Activated T-cell treated with anti-CD3 and anti-CD28 coated beads, Interleukin-2, amount 50 U/mL, for 24 hours (primary cell): ENCODE measurements around the gene ZDHHC22.
"Not testable (repeated sequence)": the region's sequence is repeated elsewhere in the genome, so short reads cannot be mapped to it uniquely, and the experiment has no call there.

Experiments used
- DNase-seq: peaks from one replicate; pipeline ENCODE4 v3.0.0-alpha.2; 2020
- H3K27ac Mint-ChIP-seq: 2 replicates; pipeline ENCODE4 v1.8.0; 2020; ENCODE audit warnings: mild to moderate bottlenecking, mixed read lengths
- H3K27me3 Mint-ChIP-seq: 2 replicates; pipeline ENCODE4 v1.8.0; 2020; ENCODE audit warnings: mixed read lengths
- H3K36me3 Mint-ChIP-seq: 2 replicates; pipeline ENCODE4 v1.8.0; 2020; ENCODE audit warnings: low read depth, mixed read lengths
- H3K4me1 Mint-ChIP-seq: 2 replicates; pipeline ENCODE4 v1.8.0; 2020; ENCODE audit warnings: low read depth, mixed read lengths
- H3K4me3 Mint-ChIP-seq: 2 replicates; pipeline ENCODE4 v1.8.0; 2020; ENCODE audit warnings: mild to moderate bottlenecking, moderate library complexity, mixed read lengths
- H3K9me3 Mint-ChIP-seq: 2 replicates; pipeline ENCODE4 v1.8.0; 2020; ENCODE audit warnings: mixed read lengths

Gene ZDHHC22

DNA sequence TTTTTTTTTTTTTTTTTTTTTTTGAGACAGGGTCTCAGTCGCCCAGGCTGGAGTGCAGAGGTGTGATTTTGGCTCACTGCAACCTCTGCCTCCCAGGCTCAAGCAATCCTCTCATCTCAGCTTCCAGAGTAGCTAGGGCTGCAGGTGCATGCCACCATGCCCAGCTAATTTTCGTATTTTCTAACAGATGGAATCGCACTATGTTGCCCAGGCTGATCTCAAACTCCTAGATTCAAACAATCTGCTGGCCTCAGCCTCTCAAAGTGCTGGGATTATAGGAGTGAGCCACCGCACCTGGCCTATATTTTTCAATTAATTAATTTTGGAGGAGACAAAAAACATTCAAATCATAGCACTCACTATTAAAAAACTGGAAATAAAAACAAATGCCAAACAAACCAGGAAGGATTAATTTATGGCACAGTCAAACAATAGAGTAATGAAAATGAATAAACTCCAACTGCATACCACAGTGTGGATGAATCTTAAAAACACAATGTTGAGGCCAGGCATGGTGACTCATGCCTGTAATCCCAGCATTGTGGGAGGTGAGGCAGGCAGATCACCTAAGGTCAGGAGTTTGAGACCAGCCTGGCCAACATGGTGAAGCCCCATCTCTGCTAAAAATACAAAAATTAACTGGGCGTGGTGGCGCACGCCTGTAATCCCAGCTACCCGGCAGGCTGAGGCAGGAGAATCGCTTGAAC lies 32.5 kb upstream of the ZDHHC22 start:
- not testable (repeated sequence) for H3K4me3 Mint-ChIP-seq, H3K27ac Mint-ChIP-seq, H3K36me3 Mint-ChIP-seq, H3K4me1 Mint-ChIP-seq, DNase-seq
- peaks cover 20% of the 10 kb centered on the region for H3K27me3 Mint-ChIP-seq
- peaks cover 20% of the 10 kb centered on the region for H3K9me3 Mint-ChIP-seq

DNA sequence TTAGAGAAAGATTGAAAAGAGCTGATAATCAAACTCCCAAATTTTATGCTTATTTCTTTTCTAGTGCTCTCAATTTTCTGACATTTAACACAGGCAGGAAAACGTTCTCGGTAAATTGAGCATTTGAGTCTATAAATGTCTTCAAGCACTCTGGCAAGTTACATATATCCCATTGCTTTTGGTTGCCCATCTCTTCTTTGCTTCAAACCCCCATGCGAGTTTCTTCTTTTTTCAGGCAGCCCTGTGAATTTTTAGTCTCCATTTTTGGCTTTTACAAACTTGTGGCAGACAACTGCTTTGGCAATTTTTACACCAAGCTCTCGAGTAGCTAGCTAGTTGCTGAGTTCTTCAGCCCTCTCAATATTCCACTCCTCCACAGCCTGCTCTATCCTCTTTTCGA lies 31.3 kb upstream of the ZDHHC22 start:
- no peak overlapping the region for H3K27ac Mint-ChIP-seq
- no peaks in the 10 kb centered on the region for H3K36me3 Mint-ChIP-seq
- no peak for DNase-seq
- no peak overlapping the region for H3K4me3 Mint-ChIP-seq
- peaks cover 16% of the 10 kb centered on the region for H3K27me3 Mint-ChIP-seq
- H3K9me3 Mint-ChIP-seq: peaks cover 25% of the 10 kb centered on the region
- H3K4me1 Mint-ChIP-seq: no peaks in the 10 kb centered on the region

DNA sequence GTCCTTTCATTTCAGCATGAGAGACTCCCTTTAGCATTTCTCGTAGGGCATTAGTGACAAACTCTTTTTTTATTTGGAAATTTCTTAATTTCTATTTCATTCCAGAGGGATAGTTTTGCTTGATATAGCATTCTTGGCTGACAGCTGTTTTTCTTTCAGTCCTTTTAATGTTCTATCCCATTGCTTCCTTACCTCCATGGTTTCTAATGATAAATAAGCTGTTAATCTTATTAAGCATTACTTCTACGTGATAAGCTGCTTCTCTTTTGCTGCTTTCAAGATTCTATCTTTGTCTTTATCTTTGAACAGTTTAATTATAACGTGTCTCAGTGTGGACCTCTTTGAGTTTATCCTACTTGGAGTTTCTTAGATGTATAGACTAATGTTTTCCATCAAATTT lies 28.5 kb upstream of the ZDHHC22 start:
- Mint-ChIP-seq H3K27ac (no peak overlapping the region), H3K36me3 (no peaks in the 10 kb centered on the region)

DNA sequence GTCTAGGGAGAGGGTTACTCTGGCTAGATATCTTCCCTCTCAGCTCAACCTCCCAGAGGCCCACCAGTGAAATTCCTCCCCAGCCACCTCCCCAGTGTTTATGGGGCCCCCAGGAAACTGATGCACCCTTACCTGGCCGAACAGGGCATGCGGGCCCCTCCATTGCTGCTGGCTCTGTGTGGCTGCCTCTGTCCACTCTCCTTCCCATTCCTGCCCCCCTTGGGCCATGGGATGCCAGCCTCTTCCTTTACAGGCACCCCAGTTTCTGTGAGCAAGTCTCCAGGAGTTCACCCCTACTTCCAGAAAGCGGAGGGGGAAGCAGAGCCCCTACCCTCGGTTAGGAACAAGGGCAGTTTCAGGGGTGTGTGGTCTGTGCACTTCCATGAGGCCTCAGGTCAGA lies 19.4 kb upstream of the ZDHHC22 start:
- peaks cover 55% of the 10 kb centered on the region for H3K27me3 Mint-ChIP-seq
- H3K4me1 Mint-ChIP-seq: no peaks in the 10 kb centered on the region
- no peak overlapping the region for H3K27ac Mint-ChIP-seq
- H3K36me3 Mint-ChIP-seq: no peaks in the 10 kb centered on the region
- no peaks in the 10 kb centered on the region for H3K9me3 Mint-ChIP-seq
- H3K4me3 Mint-ChIP-seq: no peak overlapping the region
- DNase-seq: no peak

More for the DNA sequence above, 28.5 kb upstream of the ZDHHC22 start:
- Mint-ChIP-seq H3K4me3 (no peak overlapping the region), H3K9me3 (peaks cover 25% of the 10 kb centered on the region), H3K4me1 (no peaks in the 10 kb centered on the region), H3K27me3 (peaks cover 16% of the 10 kb centered on the region)
- DNase-seq: no peak

DNA sequence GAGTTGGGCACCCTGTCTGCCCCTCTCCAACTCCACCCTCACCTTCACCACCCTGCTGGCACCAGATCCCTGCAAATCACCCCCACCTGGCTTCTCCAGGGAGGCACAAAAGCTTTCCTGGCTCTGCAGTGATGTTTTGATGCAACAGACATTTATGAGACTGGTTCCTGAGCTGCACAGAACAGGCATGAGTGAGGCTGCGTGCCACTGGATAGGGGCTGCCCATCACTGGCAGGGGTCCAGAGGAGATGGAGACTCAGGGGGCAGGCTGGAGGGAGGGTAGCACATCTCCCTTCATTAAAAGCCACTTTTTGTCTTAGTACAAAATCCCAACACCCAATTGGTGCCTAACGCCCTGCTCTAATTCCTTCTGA lies 17.3 kb upstream of the ZDHHC22 start:
- Mint-ChIP-seq H3K4me1 (no peaks in the 10 kb centered on the region), H3K4me3 (no peak overlapping the region), H3K9me3 (no peaks in the 10 kb centered on the region), H3K36me3 (no peaks in the 10 kb centered on the region), H3K27me3 (peaks cover 67% of the 10 kb centered on the region), H3K27ac (no peak overlapping the region)
- DNase-seq: no peak

DNA sequence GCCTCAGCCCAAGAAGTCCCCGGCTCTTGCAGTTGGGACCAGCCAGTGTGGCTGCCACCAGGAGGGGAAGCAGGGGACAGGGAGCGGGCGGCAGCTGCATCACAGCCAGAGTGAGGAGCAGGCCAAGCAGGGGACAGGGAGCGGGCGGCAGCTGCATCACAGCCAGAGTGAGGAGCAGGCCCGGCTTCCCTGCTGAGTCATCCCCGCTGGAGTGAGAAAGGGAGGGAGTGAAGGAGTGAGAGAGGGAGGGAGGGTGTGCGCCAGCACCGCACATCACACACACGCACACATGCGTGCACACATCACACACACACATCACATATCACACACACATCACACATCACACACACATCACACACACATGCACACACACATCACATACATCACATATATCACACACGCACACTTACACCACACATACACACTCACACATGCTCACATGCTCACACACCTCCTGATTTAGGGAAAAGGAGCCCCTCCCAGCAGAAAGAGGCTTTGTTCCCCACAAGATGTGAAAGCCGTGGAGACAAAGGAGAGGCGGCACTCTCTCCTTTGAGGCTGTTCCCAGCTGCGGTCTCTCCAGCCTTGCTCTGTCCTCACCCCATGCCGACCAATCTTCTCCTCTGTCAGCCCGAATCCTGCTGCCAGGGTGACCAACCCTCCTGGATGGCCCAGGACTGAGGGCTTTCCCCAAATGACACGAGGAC lies 16.7 kb upstream of the ZDHHC22 start:
- H3K4me3 Mint-ChIP-seq: no peak overlapping the region
- H3K36me3 Mint-ChIP-seq: no peaks in the 10 kb centered on the region
- no peak for DNase-seq
- no peak overlapping the region for H3K27ac Mint-ChIP-seq
- H3K4me1 Mint-ChIP-seq: no peaks in the 10 kb centered on the region
- no peaks in the 10 kb centered on the region for H3K9me3 Mint-ChIP-seq
- H3K27me3 Mint-ChIP-seq: peaks cover 69% of the 10 kb centered on the region

DNA sequence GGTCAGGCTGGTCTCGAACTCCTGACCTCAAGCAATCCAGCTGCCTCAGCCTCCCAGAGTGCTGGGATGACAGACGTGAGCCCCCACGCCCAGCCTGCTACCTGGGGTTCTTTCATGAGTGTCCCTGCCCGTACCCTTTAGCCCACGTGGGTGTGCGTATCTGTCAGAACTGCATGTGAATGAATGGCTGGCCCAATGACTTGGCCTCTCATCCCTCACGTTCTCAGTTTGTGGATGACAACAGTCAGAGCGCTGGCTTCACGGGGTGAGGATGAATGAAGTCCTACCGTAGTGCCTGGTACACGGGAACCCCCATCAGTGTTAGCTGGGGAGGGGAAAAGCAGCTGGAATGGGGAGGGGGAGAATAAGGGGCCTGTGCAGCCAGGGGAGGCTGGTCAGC lies 16.1 kb upstream of the ZDHHC22 start:
- no peaks in the 10 kb centered on the region for H3K36me3 Mint-ChIP-seq
- H3K4me3 Mint-ChIP-seq: no peak overlapping the region
- H3K27ac Mint-ChIP-seq: no peak overlapping the region
- H3K9me3 Mint-ChIP-seq: no peaks in the 10 kb centered on the region
- no peak for DNase-seq
- H3K27me3 Mint-ChIP-seq: peaks cover 71% of the 10 kb centered on the region
- no peaks in the 10 kb centered on the region for H3K4me1 Mint-ChIP-seq

DNA sequence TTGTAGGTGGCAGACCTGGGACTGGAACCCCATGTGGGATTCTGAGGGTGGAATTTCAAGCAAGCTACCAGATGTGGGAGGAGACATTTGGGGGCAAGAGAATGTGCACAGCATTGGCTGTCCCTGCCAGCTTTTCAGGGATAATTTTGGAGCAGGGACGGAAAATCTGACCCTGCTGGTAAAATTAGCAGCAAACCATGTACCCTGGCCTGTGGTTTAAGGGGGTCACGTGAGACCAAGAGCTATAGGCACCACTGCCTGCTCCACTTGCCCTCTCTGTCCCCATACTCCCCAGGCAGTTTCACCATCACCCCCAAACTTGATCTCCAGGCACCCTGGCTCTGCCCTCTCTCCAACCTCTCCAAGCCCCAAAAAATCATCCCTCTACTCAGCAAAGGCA lies 13.5 kb upstream of the ZDHHC22 start:
- no peak for DNase-seq
- H3K4me1 Mint-ChIP-seq: no peaks in the 10 kb centered on the region
- no peak overlapping the region for H3K27ac Mint-ChIP-seq
- no peaks in the 10 kb centered on the region for H3K36me3 Mint-ChIP-seq
- peaks cover 71% of the 10 kb centered on the region for H3K27me3 Mint-ChIP-seq
- H3K9me3 Mint-ChIP-seq: no peaks in the 10 kb centered on the region
- no peak overlapping the region for H3K4me3 Mint-ChIP-seq

DNA sequence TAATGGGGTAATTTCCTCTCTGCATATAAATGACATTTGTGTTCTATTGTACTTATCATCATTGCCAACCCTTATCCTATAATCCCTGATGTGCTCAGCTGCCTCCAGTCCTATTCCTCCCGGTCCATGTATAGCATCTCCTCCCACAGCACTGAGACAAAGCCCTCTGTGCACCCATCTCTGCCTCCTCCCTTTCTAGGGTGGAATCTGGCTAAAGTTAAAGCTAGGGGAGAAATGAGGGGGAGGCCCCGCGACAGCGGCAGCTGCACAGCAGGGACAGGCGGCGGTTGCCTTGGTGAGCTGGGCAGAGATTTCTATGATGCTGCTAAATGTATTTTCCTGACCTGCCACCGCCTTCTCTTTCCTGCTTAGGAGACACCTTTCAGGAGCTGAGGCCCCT lies 12.8 kb upstream of the ZDHHC22 start:
- Mint-ChIP-seq H3K4me3 (no peak overlapping the region), H3K36me3 (no peaks in the 10 kb centered on the region), H3K9me3 (no peaks in the 10 kb centered on the region), H3K4me1 (no peaks in the 10 kb centered on the region), H3K27ac (no peak overlapping the region), H3K27me3 (peaks cover 72% of the 10 kb centered on the region)
- no peak for DNase-seq

DNA sequence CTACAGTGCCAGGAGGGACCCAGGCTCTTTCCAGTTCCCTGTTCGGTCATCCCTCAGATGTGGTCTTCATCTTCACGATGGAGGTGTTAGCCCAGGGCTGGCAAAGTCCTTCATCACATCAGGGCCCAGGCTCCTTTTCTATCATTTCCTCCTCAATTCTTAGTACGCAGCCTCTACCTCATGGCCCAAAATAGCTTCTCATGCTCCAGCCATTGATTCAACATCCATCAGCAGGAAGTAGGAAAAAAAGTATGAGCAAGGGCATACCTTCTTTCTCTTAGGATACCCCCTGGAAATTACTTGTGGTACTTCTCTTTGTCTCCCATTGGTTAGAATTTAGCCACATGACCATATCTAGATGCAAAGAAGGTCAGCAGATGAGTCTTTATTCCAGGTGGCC lies 12.2 kb upstream of the ZDHHC22 start:
- Mint-ChIP-seq H3K27ac (no peak overlapping the region), H3K27me3 (peaks cover 71% of the 10 kb centered on the region)

DNA sequence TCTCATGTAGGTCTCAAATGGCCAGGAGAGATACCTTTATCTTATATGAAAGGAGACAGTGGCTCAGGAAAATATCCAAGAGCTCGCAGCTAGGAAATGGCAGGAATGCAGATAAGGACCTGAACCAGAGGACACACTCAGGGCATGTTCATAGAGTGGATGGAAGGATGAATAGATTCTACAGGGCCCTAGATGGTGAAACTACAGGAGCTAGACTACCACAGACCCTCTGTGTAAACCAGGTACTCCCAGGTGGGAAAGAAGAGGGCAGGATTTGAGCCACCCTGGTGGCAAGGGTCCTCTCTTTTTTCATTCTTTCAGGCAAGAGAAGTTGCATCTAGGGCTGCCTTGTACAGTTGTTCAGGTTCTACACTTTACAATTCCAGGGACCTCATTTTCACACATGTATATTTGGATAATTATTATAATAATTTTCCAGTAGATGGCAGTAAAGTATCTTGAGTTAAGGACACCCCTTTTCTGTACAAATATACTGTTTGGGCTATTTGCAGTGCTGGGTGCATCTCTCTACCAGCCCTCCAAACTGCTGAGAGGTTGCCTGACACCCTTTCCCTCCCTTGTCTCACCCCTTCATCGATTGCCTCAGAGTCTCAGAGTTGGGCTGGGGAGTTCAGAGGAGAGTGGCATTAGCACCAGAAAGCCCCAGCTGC lies 10.5 kb upstream of the ZDHHC22 start:
- no peak for DNase-seq
- no peaks in the 10 kb centered on the region for H3K4me1 Mint-ChIP-seq
- H3K4me3 Mint-ChIP-seq: no peak overlapping the region
- H3K36me3 Mint-ChIP-seq: no peaks in the 10 kb centered on the region
- no peaks in the 10 kb centered on the region for H3K9me3 Mint-ChIP-seq
- peaks cover 61% of the 10 kb centered on the region for H3K27me3 Mint-ChIP-seq
- H3K27ac Mint-ChIP-seq: no peak overlapping the region

More for the DNA sequence above, 12.2 kb upstream of the ZDHHC22 start:
- Mint-ChIP-seq H3K9me3 (no peaks in the 10 kb centered on the region), H3K4me3 (no peak overlapping the region), H3K4me1 (no peaks in the 10 kb centered on the region), H3K36me3 (no peaks in the 10 kb centered on the region)
- no peak for DNase-seq

DNA sequence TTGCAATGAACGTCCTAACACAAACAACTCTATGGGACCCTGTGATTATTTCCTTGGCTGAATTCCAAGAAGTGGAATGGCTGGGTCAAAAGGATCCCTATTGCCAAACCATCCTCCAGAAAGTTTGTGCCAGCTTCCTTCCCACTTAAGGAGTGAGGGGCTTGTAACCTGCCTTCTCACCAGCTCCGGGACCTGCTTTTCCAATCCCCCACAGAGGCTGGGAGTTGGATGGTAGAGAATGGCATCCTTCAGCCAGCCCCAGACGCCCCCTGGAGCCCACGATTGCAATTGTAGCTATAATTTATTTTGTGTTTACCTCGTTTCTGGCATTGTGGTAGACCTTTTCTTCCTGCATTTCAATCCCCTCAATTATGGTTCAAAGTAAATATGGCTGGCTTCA lies 9.7 kb upstream of the ZDHHC22 start:
- no peak for DNase-seq
- Mint-ChIP-seq H3K4me1 (no peaks in the 10 kb centered on the region), H3K27me3 (peaks cover 63% of the 10 kb centered on the region), H3K36me3 (no peaks in the 10 kb centered on the region), H3K27ac (no peak overlapping the region), H3K4me3 (no peak overlapping the region), H3K9me3 (no peaks in the 10 kb centered on the region)

DNA sequence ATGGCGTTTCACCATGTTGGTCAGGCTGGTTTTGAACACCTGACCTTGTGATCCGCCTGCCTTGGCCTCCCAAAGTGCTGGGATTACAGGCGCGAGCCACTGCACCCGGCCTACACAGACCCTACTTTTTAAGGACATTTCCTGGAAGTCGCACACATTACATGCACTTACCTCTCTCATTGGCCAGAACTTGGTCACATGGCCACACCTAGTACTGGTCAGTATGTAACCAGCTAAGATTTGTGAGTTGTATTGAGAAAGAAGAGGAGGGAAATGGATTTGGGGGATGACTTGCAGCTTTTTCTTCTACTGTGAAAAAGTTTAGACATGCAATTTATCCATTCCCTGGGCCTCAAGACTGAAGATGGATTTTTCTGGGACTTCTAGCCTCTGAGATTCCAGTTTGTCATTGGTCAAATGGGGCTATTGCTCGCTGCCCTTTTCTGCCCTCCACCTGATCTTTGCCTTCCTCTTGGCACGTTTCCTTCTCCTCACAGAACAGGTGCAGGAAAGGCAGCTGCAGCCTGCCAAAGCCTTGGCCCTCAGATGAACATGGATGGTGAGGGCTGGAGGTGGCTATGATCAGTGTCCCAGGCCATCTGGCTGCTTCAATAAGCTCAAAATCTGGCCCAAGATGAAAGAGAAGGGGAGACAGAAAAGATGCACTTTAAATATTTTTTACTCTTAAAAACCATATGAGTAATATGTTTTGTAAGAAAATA lies 7.1 kb upstream of the ZDHHC22 start:
- Mint-ChIP-seq H3K4me3 (no peak overlapping the region), H3K9me3 (no peaks in the 10 kb centered on the region), H3K4me1 (no peaks in the 10 kb centered on the region), H3K36me3 (no peaks in the 10 kb centered on the region), H3K27me3 (peaks cover 64% of the 10 kb centered on the region), H3K27ac (no peak overlapping the region)
- no peak for DNase-seq

DNA sequence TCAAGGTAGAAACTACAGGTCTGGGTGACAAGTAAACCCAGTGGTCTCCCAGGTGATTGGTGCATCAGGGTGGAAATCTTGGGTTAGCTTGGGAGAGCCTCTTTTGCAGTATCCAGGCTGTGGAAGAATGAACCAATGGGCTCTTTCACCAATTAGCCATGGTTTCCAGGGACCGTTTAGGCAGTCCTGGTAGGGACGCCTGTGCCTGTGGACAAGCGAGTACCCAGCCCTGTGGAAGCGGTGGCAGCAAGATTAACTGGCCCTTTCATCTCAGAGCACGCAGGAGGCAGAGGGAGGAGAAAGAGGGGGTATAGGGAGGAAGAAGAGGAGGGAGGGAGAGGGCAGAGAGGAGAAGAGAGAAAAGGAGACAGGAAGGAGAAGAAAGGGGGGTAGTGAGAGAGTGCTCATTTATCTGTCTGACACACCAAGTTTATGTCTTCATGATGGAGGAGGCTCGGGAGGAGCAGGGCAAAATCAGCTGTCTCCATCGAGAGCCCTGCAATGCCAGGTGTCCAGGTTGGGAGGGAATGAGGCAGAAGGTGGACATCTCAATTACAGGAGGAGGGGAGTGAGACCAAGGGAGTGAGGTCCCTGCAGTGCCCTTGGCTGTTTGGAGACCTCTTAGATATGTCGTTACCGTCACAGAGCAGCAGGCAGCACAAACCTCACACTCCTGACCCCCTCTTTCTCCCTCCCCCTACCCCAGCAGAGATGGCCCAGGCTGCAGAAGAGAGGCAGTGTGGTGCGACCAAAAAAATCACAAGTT lies 4.6 kb upstream of the ZDHHC22 start:
- no peak for DNase-seq
- no peak overlapping the region for H3K27ac Mint-ChIP-seq
- H3K36me3 Mint-ChIP-seq: no peaks in the 10 kb centered on the region
- H3K9me3 Mint-ChIP-seq: no peaks in the 10 kb centered on the region
- H3K4me3 Mint-ChIP-seq: no peak overlapping the region
- peaks cover 65% of the 10 kb centered on the region for H3K27me3 Mint-ChIP-seq
- H3K4me1 Mint-ChIP-seq: peaks cover 3% of the 10 kb centered on the region
